Cardiac muscle cell (in vitro differentiated cells and primary cell): ENCODE measurements around the gene KCP. TPM values are rescaled to one million over a fixed set of nuclear protein-coding genes. Genes with fewer than 3 reads are reported as not detected.

Experiments used
- DNase-seq, 2 donors: peaks; one replicate each; pipeline versions ENCODE4 v3.0.0 to v3.0.0-alpha.2; 2010 to 2017; ENCODE audit warnings: low read depth in 1 of 2, low spot score in 1 of 2
- H3K27ac ChIP-seq: fragments of 200-600 bp; sonication (generic); 2 replicates; pipeline ENCODE4 v1.5.1; 2016
- H3K27me3 ChIP-seq: fragments of 200-600 bp; sonication (generic); 2 replicates; pipeline ENCODE4 v1.6.0; 2016; ENCODE audit warnings: control low read depth
- H3K36me3 ChIP-seq: fragments of 200-600 bp; sonication (generic); 2 replicates; pipeline ENCODE4 v1.5.1; 2016; ENCODE audit warnings: control low read depth
- H3K4me1 ChIP-seq: fragments of 200-600 bp; sonication (generic); 2 replicates; pipeline ENCODE4 v1.8.1; 2017; ENCODE audit warnings: low read depth, mild to moderate bottlenecking, mixed run types
- H3K4me3 ChIP-seq: fragments of 200-600 bp; sonication (generic); 2 replicates; pipeline ENCODE4 v1.5.1; 2016; ENCODE audit warnings: mild to moderate bottlenecking
- H3K9me3 ChIP-seq: fragments of 200-600 bp; sonication (generic); 2 replicates; pipeline ENCODE4 v1.5.1; 2017; ENCODE audit warnings: low read depth, mild to moderate bottlenecking, control low read depth
- polyA plus RNA-seq: library from polyadenylated mRNA; unstranded; fragments of >200 nt; fragmentation: Nextera tagmentation; extraction: Ambion mirVana; gene quantifications from 2 replicates; pipeline ENCODE4 v1.2.1, GENCODE V29; 2016
- total RNA-seq: library from RNA; depleted of rRNA; stranded (reverse); fragments of >200 nt; gene quantifications from 2 replicates; pipeline ENCODE4 v1.2.3, GENCODE V29; 2016
- TF ChIP-seq, protein P1 (sequence below): IDR thresholded peaks from 2 replicates; pipeline ENCODE4 v1.5.1; 2012; ENCODE audit warnings: low read depth, mild to moderate bottlenecking, low read length

Gene KCP
- total and polyA plus RNA-seq, 2 experiments from 2014 or later = 1.2 to 1.6 TPM

DNA sequence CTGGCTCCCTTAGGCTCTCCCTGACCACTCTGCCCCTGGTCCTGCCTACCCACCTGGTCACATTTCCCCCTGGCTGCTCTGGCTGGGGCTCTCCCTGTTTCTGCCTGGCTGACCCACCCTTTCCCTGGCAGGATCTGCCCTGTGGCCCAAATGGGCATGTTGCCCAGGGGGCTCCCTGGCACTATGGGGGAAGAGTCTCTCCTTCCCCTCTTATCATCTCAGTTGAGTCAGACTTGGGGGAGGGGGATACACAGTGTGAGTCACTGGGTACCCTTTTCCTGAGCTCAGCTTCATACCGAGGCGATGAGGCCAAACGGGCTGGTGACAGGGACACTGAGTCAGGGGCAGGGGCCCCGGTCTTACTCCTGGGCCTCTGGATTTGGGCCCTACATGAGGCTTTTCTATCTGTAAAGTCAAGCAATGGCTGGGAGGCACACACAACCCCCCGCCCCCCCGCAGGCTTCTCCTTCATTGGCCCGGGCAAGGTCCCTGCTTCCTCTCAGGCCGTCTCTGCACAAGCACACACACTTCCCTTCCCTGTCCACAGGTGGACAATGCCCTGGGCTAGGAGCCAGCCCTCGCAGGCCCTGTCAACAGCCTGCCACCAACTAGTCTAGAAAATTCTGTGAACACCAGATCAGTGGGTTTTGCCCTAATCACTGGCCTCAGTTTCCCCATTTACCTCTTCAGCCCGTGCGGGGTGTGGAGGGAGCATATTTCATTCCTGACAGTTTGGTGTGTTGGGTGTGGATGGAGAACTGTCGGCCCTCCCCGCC is 80.9 kb downstream of the KCP start:
- Histone ChIP-seq H3K9me3 (no peaks in the 10 kb centered on the region), H3K36me3 (no peaks in the 10 kb centered on the region), H3K27ac (peak overlapping the region; percentile 99), H3K27me3 (no peaks in the 10 kb centered on the region), H3K4me1 (peaks cover 56% of the 10 kb centered on the region), H3K4me3 (peak overlapping the region; percentile 72)
- DNase-seq = peak; percentile 46 to 68
- TF ChIP-seq, protein P1, sequence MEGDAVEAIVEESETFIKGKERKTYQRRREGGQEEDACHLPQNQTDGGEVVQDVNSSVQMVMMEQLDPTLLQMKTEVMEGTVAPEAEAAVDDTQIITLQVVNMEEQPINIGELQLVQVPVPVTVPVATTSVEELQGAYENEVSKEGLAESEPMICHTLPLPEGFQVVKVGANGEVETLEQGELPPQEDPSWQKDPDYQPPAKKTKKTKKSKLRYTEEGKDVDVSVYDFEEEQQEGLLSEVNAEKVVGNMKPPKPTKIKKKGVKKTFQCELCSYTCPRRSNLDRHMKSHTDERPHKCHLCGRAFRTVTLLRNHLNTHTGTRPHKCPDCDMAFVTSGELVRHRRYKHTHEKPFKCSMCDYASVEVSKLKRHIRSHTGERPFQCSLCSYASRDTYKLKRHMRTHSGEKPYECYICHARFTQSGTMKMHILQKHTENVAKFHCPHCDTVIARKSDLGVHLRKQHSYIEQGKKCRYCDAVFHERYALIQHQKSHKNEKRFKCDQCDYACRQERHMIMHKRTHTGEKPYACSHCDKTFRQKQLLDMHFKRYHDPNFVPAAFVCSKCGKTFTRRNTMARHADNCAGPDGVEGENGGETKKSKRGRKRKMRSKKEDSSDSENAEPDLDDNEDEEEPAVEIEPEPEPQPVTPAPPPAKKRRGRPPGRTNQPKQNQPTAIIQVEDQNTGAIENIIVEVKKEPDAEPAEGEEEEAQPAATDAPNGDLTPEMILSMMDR = no peak

DNA sequence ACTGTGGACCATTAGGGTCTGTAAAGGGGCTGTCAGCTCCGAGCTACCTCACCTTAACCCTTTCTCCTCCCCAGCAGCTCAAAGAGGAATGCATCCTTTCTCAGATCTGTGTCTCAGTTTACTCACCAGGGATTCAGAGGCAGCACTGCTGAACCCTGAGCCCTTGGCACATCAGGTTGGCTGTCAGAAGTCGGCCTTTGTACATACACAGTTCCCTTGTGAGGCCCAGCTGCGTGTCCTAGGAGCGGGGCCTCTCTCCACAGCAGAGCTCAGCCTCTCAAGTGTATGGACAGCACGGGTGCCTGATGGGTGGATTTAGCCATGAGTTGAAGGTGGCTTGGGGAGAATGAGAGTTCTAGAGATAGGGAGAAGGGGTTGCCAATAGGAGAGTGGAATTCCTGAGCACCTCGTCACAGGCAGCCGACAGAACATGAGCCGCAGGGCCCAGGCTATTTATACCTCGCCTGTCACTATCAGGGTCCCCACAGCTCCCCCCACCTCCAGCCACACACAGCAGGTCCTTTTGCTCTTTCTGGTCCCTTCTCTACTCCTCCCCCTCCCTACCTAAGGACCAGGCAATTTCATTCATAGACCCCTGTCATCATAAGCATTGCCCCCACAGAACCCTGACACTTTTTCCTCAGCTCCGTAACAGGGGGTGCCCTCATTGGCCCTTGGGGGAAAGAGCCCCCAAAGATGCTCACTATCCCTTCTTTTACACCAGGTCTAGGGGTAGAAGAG is 82.4 kb downstream of the KCP start:
- no peaks in the 10 kb centered on the region for H3K36me3 ChIP-seq
- peak overlapping the region; percentile 99 for H3K27ac ChIP-seq
- no peaks in the 10 kb centered on the region for H3K9me3 ChIP-seq
- DNase-seq = peak; percentile 75 to 96
- H3K4me3 ChIP-seq = peak overlapping the region; percentile 4
- H3K27me3 ChIP-seq = no peaks in the 10 kb centered on the region
- H3K4me1 ChIP-seq = peaks cover 43% of the 10 kb centered on the region
- TF ChIP-seq, protein P1 = no peak

DNA sequence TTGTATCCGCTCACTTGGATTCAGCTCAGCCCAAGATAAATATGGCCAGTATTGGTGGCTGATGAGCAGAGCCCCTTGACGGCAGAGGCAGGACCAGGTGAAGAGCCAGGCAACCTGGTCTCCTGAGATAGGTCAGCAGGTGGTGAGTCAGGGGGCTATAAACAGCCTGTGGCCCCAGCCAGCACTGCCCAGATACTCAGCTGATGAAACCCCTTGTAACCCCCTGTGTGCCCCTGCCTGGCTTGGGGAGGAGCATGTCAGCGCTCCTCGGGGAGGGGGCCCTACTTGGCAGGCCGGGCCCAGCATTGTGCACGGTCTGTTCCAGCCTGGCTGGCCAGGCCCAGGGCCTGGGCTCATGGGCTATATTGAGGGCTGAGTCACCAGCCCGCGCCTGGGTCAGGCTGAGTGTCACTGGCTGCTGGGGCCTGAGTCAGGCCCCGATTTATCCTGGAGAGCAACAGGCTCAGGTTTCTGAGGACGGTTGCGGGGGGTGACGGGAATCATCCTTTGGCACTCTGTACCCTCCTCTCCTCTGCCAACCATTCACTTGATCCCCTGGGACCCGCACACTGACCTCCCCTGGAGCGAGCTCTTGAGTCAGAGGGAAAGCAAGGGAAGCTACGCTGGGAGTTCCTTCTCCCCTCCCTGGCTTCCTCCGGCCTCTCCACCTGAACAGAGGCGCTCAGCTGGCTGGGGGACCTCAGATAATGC is 83.1 kb downstream of the KCP start:
- TF ChIP-seq, protein P1 = no peak
- H3K27me3 ChIP-seq = no peaks in the 10 kb centered on the region
- H3K9me3 ChIP-seq = no peaks in the 10 kb centered on the region
- H3K4me1 ChIP-seq = peaks cover 43% of the 10 kb centered on the region
- no peaks in the 10 kb centered on the region for H3K36me3 ChIP-seq
- peak; percentile 44 to 74 for DNase-seq
- H3K4me3 ChIP-seq = peak overlapping the region; percentile 4
- H3K27ac ChIP-seq = peak overlapping the region; percentile 99

DNA sequence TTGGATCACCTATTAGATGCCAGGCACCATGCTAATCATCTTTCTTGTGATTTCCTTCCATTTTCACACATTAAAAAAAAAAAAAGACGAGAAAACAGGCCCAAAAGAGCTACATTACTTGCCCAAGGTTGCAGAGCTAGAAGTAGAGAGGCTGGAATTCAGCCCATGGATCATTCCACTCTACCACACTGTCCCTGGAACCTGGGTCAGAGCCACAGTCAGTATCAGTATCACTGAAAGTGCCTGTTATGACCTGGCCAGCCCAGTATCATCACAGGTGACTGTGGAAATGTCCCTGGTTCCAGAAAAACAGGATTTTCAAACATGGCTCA is 83.6 kb downstream of the KCP start:
- TF ChIP-seq, protein P1 = no peak
- no peak for DNase-seq
- Histone ChIP-seq H3K36me3 (no peaks in the 10 kb centered on the region), H3K4me1 (peaks cover 43% of the 10 kb centered on the region), H3K9me3 (no peaks in the 10 kb centered on the region), H3K27me3 (no peaks in the 10 kb centered on the region), H3K27ac (peak overlapping the region; percentile 99), H3K4me3 (no peak overlapping the region)

Other genes with a start within 250 kb of the KCP start
- 0.35 and 0.45 TPM in 2 replicates for gene GARIN1A, start 238.4 kb downstream of the KCP start, total RNA-seq
- 0.83 and 1.7 TPM in 2 replicates for gene GARIN1A, start 238.4 kb downstream of the KCP start, polyA plus RNA-seq
- 190 and 231 TPM in 2 replicates for gene CALU, start 171.3 kb downstream of the KCP start, total RNA-seq
- 305 and 306 TPM in 2 replicates for gene CALU, start 171.3 kb downstream of the KCP start, polyA plus RNA-seq
- not detected in 2 replicates for gene OPN1SW, start 134.9 kb downstream of the KCP start, total RNA-seq
- 0.74 and 2.1 TPM in 2 replicates for gene OPN1SW, start 134.9 kb downstream of the KCP start, polyA plus RNA-seq
- gene CCDC136, start 118.7 kb downstream of the KCP start, total RNA-seq = 12.6 and 26.4 TPM in 2 replicates
- 10.7 and 14.9 TPM in 2 replicates for gene CCDC136, start 118.7 kb downstream of the KCP start, polyA plus RNA-seq
- 500 and 516 TPM in 2 replicates for gene FLNC, start 80.3 kb downstream of the KCP start, total RNA-seq
- gene FLNC, start 80.3 kb downstream of the KCP start, polyA plus RNA-seq = 194 and 196 TPM in 2 replicates
- 113 and 164 TPM in 2 replicates for gene ATP6V1F, start 47.9 kb downstream of the KCP start, total RNA-seq
- gene ATP6V1F, start 47.9 kb downstream of the KCP start, polyA plus RNA-seq = 284 and 330 TPM in 2 replicates
- not detected in 2 replicates for gene IRF5, start 27.2 kb upstream of the KCP start, total RNA-seq
- not detected in 2 replicates for gene IRF5, start 27.2 kb upstream of the KCP start, polyA plus RNA-seq
- 26.9 and 31.1 TPM in 2 replicates for gene TNPO3, start 144.4 kb upstream of the KCP start, total RNA-seq
- gene TNPO3, start 144.4 kb upstream of the KCP start, polyA plus RNA-seq = 21.8 and 32.1 TPM in 2 replicates
- gene TSPAN33, start 234.0 kb upstream of the KCP start, total RNA-seq = 10.0 and 13.4 TPM in 2 replicates
- gene TSPAN33, start 234.0 kb upstream of the KCP start, polyA plus RNA-seq = 14.9 and 15.6 TPM in 2 replicates